GM21423 (cell line): ENCODE data around the gene GCFC2.

ENCODE experiments used
- ATAC-seq: cut with Tn5 transposase; IDR thresholded peaks from one replicate; pipeline ENCODE4 v1.9.1; 2021; ENCODE audit warnings: mild to moderate bottlenecking, moderate library complexity; ENCODE audit not compliant: unreplicated experiment

The GCFC2 gene

DNA sequence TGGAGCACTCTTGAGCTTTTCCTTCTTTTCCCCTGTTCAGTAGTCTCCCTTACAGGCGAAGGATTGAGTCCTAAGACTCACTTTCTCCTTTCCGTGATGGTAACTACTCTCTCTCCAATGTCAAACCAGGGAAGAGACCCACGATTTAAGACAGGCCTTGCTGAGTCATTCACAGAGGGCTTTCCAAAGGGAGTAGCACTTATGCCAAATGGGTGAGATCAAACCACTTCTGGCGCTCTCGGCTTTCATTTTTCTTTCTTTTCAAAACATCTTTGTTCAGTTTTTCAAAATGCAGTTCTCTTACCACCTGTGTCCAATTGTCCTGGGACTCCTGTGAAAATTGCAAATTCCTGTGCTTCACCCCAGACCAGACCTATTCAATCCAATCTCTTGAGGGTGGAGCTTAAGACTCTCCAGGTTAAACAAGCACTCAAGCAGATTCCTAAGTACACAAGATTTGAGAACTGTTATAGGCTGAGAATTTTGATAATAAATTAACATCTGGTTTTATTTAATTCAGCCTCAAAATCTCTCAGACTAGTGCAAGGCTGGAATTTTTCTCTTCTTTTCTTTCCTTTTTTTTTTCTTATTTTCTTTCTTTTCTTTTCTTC, 78.5 kb downstream of the GCFC2 start:
- no peak for ATAC-seq

DNA sequence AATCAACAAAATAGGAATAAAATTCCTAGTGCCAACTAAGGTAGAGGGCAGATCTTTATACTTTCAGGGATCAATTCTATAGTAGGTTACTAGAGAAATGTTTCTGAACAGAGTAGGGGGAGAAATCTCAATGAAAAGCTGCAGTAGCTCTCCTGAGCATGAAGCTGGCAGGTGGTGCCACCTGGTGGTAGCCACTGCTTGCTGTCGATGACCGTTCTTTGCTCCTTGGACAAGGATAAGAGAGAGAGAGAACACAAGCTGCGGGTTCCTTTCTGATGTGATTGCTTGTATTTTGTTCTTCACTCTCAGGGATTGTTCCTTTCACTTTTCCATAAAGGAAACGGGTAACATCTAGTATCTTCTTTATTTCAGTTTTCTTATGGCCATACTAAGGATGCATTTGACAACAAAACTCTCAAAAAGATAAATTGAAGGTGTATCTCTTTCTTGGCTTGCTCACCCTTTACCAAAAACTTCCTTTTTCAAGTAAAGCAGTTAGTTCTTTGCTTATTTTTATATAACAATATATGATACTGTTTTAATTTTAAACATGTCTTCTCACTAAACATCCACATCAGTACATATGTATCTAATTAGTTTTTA, 82.7 kb downstream of the GCFC2 start:
- ATAC-seq: peak; percentile 93

DNA sequence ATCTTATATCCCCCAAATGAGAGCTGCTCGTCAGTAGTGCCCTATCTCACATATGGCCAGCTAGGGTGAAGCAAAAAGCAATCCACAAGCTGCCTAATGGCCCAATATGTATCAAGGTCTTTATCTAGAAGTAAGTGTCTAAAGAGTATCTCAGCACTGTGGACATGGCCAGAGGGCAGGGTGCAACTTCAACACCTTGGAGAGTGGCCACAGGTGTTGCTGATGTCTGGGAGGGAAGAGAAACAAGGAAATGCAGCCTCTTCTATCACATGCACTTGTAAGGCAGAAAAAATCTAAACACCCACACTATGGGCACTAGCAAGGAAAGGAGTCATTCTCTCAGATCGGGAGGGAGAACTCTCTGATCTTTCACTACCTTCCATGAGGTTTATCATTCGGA, 87.8 kb downstream of the GCFC2 start:
- ATAC-seq: no peak

GRCh38 chr2:75622500-75622899, 88.2 kb downstream of the GCFC2 start:
- ATAC-seq: no peak

DNA sequence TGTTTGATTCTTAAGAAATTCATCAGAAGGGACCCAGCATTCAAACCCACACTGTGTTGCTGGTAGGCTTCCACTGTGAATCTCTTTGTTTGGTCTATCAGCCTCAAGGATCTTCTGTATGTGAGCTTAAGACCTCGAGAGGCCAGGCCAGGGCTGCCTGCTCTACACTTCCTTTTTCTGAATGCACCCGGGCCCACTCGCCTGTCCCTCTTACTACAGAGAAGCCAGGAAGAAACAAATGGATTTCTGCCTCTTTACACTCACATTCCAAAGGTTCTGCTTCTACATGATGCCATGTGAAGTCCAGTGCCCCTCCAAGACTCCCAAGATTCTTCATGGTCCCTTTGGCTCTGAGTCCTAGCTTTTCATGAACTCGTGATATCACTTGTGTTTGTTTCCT, 89.5 kb downstream of the GCFC2 start:
- no peak for ATAC-seq

GRCh38 chr2:75619956-75620740, 90.6 kb downstream of the GCFC2 start:
- ATAC-seq: no peak

DNA sequence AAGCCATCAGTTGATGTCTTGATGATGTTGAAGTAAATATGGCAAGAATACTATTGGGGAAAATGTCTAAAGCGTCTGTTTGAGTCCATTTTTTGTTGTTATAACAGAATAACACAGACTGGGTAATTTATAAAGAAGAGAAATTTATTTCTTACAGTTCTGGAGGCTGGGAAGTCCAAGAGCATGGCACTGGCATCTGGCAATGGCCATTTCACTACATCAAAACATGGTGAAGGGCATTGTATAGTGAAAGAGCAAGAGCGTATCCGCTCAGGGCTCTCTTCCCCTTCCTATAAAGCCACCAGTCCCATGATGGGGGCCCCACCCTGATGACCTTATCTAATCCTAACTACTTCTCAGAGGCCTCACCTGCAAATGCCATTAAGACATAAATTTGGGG, 93.8 kb downstream of the GCFC2 start:
- ATAC-seq: no peak

- ATAC-seq: no peak
These were observed 94.3 kb downstream of the GCFC2 start for GRCh38 chr2:75616406-75616805.

- ATAC-seq: no peak
These were observed 96.5 kb downstream of the GCFC2 start for GRCh38 chr2:75614162-75614651.

DNA sequence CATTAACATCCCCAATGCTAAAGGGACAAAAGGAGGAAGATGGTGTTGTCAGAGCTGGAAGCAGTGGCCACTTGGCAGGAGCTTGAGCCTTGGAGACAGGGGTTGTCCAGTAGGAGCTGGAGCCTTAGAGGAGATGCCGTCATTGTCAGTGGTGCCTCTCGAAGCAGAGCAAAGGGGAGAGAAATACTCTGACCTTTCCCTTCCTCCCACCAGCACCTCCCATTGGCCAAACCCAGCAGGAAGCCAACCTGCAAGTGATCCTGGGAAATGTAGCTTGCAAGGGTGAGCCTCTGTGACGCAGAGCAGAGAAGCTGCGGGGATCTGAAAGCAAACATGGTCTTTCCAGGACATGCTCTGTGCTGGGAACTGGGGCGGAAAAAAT, 97.9 kb downstream of the GCFC2 start:
- ATAC-seq: no peak
